GM12801 (cell line): ENCODE data around the gene PCLO.

ENCODE experiments used
- TF ChIP-seq, protein P1 (sequence below): IDR thresholded peaks from one replicate; pipeline ENCODE4 v1.5.1; 2011; ENCODE audit warnings: control low read depth; ENCODE audit not compliant: insufficient read length; ENCODE audit errors: extremely low read depth

Gene PCLO

DNA sequence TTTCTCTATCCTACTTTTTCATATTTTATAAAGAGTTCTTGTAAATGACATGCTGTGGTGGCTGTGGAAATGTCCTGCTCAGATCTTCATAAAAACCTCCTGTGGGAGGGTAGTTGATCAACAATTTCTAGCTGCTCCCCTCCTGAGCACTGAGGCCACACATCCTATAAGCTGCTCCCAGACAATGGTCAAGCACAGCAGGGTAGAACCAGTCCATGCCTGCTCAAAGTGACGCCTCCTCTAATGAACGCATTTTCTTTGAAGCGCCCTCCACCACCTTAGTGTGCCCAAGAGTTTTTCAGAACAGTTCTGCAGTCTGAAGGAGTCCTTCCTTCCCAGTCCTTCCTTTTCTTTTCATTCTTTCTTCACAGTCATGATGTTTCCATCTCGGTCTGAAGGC lies 420.5 kb downstream of the PCLO start:
- TF ChIP-seq, protein P1, sequence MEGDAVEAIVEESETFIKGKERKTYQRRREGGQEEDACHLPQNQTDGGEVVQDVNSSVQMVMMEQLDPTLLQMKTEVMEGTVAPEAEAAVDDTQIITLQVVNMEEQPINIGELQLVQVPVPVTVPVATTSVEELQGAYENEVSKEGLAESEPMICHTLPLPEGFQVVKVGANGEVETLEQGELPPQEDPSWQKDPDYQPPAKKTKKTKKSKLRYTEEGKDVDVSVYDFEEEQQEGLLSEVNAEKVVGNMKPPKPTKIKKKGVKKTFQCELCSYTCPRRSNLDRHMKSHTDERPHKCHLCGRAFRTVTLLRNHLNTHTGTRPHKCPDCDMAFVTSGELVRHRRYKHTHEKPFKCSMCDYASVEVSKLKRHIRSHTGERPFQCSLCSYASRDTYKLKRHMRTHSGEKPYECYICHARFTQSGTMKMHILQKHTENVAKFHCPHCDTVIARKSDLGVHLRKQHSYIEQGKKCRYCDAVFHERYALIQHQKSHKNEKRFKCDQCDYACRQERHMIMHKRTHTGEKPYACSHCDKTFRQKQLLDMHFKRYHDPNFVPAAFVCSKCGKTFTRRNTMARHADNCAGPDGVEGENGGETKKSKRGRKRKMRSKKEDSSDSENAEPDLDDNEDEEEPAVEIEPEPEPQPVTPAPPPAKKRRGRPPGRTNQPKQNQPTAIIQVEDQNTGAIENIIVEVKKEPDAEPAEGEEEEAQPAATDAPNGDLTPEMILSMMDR, result no peak

DNA sequence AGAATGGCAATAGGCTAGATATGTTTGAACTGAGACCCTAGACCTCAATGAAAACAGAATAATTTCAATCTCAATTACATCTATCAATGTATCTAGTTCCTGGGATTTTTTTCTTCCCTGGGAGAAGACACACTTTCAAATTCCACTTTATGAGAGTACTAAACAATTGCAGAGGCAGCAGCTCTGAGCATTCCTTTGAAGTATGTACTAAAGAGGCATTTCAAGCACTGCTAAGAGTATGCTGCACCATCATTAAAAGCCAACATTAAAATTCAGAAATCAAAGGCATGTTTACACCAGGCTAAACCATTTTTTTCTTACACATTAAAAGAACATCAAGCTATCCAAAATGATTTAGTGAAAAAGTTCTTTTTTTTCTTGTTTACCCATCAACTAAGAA lies 421.2 kb downstream of the PCLO start:
- TF ChIP-seq, protein P1, result no peak

DNA sequence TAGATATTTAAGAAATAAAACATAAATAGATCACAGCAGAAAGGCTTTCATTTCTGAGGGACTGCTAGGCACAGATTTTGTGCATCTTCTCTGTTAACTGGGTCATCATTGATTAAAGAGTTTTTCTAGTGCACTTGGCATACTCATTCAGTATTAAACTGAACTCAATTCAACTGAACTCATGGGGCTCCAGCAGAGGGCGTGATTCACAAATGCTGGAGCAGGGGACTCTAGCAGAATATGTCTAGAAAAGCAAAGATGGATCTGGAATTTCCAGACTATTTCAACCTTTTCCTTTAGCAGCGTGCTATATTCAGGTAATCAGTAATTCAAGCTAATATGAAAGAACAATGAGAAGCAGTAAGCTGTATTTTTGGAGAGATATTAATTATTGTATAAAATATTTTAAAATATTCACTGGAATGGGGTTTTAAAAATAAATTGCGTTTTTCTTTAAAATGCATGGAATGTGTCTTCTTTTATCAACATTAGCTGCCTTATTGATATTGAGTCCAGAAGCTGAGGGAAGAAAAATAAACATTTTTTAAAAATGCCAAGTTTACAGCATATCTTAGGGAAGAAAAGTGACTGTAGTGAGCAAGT lies 422.3 kb downstream of the PCLO start:
- TF ChIP-seq, protein P1, result no peak

DNA sequence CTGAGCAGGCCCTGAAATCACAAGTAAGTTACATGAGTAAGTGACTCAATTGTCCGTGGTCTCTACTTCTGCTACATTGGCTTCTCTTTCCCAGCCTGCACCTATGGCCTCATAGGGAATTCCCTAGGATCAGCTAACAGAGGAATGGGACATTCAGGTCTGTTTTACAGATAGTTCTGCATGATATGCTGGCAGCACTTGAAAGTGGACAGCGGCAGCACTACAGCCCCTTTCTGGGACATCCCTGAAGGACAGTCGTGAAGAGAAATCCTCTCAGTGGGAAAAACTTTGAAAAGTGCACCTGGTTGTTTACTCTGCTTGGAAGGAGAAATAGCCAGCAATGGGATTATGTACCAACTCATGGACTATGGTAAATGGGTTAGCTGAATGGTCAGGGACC lies 426.1 kb downstream of the PCLO start:
- TF ChIP-seq, protein P1, result no peak

DNA sequence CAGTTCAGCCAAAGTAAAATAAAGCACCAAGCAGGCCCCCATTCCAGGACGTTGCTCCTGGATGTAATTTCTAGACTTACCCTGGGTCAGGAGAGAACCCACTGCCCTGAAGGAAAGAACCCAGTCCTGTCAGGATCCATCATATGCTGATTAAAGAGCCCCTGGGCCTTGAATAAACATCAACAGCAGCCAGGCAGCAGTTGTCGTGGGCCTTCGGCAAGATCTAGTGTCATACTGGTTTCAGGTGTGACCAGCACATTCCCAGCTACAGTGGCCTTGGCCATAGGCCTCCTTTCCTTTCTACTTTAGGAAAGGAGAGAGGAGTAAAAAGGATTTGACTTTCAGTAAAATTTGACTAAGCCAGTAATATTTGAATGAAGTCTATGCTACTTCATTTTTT lies 430.0 kb downstream of the PCLO start:
- TF ChIP-seq, protein P1, result no peak

DNA sequence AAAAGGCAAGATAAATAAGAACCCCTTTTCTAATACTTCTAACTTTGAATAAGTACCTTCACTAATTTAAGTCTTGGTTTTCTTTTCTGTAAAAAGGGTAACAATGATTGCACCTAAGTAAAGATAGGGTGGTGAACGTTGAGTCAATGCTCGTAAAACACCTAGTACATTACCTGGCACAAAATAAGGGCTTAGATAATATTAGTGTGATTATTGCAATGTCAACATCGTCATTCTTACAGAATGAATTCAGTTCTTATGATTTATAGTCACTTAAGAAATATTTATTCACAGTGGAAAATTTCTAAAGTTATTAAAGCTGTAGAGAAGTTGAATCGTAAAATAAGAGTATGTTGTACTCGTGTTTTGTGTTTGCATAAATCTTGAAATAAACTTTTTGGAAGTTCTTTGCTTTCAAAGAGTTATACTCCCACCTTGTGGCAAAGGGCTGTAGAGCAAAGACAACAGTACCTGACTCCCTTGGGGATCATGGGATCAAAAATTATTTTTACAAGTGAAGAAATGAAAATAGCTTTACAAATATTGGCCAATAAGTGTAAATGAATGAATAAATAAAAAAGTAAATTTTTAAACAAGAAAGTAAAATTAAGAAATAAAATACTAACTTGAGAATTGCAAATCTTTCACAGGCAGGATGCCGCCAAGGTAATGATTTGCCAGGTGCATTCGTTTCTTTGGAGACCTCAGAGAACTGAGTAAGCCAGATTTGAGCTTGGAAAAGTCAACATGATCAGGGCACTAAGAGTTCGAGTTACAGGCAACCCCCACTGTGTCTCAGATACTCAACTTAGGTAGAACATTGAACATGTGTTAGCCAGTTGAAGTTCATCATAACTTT lies 433.3 kb downstream of the PCLO start:
- TF ChIP-seq, protein P1, result no peak

DNA sequence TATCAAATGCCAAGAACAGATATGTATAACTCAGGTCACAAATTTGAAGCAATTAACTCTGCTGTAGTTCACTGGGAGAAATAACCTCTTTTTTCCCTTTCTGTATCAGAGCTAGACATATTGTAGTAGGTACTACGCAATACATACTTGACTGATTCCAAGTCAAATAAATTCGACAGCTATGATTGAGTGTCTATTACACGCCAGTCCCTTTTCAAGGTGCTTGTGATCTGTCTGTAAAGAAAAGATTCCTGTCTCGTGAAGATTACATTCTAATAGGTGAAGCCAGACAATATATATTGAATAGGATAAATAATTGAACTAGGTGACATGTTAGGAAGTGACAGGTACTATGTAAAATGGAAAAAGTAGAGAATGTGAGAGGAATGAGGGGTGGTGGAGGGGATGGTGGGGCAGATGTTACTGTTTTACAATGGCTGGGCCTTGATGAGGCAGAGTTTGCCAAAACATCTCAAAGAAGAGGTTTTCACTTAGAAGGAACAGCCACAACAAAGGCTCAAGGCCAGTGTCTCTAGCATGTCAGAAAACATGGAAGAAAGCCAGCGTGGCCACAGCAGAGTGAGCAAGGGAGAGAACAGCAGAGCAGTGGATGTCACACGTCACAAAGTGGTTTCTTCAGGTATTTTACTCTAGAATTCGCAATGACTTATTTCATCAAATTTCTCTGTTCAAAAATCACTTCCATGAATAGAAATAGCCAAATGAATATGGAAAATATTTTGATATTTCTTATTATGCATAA lies 436.5 kb downstream of the PCLO start:
- TF ChIP-seq, protein P1, result no peak
